ENCODE results near the gene RBBP8NL.
"Not testable (repeated sequence)": the region's sequence is repeated elsewhere in the genome, so short reads cannot be mapped to it uniquely, and the experiment has no call there.

Gene RBBP8NL

GRCh38 chr20:62441987-62442539 is 14.7 kb upstream of the RBBP8NL start:
- no peak for DNase-seq

GRCh38 chr20:62439218-62439617 is 11.9 kb upstream of the RBBP8NL start:
- DNase-seq: no peak

GRCh38 chr20:62437927-62438326 is 10.6 kb upstream of the RBBP8NL start:
- DNase-seq: no peak

- no peak for DNase-seq
These were observed 10.2 kb upstream of the RBBP8NL start for GRCh38 chr20:62437496-62437895.

GRCh38 chr20:62436692-62437091 is 9.4 kb upstream of the RBBP8NL start:
- DNase-seq: no peak

GRCh38 chr20:62433658-62434497 is 6.5 kb upstream of the RBBP8NL start:
- no peak for DNase-seq

GRCh38 chr20:62430866-62431447 is 3.6 kb upstream of the RBBP8NL start:
- DNase-seq: no peak

GRCh38 chr20:62430311-62430853 is 3.0 kb upstream of the RBBP8NL start:
- no peak for DNase-seq

- no peak for DNase-seq
These were observed 2.3 kb upstream of the RBBP8NL start for GRCh38 chr20:62429455-62430310.

GRCh38 chr20:62428396-62429295 is 1.3 kb upstream of the RBBP8NL start:
- no peak for DNase-seq

GRCh38 chr20:62428002-62428372 is 648 bp upstream of the RBBP8NL start:
- no peak for DNase-seq

- DNase-seq: no peak
These were observed 624 bp downstream of the RBBP8NL start for GRCh38 chr20:62426699-62427131.

GRCh38 chr20:62426059-62426348 is 1.3 kb downstream of the RBBP8NL start:
- DNase-seq: not testable (repeated sequence)

- DNase-seq: no peak
These were observed 1.9 kb downstream of the RBBP8NL start for GRCh38 chr20:62425281-62426058.

GRCh38 chr20:62424249-62425107 is 2.9 kb downstream of the RBBP8NL start:
- DNase-seq: no peak

- no peak for DNase-seq
These were observed 4.0 kb downstream of the RBBP8NL start for GRCh38 chr20:62423326-62423706.

- no peak for DNase-seq
These were observed 4.6 kb downstream of the RBBP8NL start for GRCh38 chr20:62422636-62423325.

- no peak for DNase-seq
These were observed 5.7 kb downstream of the RBBP8NL start for GRCh38 chr20:62421716-62421990.

- DNase-seq: no peak
These were observed 6.3 kb downstream of the RBBP8NL start for GRCh38 chr20:62420846-62421715.
